GM18499 (cell line): ENCODE results near the gene VPREB1.
"Not testable (repeated sequence)": the region's sequence is repeated elsewhere in the genome, so short reads cannot be mapped to it uniquely, and the experiment has no call there.

Experiments
- ATAC-seq: cut with Tn5 transposase; IDR thresholded peaks from one replicate; pipeline ENCODE4 v1.9.1; 2021; ENCODE audit warnings: moderate number of reproducible peaks; ENCODE audit not compliant: insufficient read depth, unreplicated experiment

VPREB1 gene

DNA sequence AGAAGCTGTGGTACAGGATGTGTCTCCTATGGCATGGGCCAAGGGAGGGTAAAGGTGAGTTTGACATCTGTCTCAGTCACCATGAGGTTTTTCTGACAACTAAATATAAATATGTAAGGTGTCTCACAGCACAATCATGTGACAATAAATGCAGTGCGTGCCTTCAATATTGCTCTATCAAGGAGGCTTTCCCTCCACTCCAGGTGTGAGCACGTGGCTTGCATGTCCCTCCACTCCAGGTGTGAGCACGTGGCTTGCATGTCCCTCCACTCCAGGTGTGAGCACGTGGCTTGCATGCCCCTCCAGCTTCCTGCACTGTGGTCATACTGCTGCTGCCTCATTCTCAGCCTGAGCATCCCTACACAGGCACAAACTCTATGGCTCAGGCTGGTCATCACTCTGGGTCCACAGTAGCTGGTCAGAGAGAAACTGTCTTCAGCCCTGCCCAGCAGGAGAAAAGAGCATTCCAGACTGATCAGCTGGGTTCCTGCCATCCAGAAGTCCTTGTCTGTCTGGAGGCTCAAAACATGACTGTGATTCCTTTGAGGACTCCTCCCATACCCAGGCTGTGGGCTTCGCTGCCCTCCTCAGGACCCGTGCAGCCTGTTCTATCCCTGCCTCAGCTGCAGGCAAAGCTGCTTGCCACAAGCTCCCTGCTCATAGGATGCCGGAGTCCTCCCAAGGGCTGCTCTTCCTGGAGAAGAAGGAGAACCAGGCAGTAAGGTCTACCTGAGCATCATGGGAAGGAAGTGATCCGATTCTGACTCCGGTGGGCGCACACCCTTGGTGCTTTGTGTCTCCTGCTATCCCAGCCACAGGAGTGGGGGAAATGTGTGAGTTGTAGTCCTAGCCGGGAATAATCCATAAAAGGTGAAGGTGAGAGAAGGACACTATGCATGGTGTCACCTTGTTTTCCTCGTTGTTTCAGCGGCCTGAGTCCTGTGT, 33.4 kb upstream of the VPREB1 start:
- ATAC-seq = no peak

DNA sequence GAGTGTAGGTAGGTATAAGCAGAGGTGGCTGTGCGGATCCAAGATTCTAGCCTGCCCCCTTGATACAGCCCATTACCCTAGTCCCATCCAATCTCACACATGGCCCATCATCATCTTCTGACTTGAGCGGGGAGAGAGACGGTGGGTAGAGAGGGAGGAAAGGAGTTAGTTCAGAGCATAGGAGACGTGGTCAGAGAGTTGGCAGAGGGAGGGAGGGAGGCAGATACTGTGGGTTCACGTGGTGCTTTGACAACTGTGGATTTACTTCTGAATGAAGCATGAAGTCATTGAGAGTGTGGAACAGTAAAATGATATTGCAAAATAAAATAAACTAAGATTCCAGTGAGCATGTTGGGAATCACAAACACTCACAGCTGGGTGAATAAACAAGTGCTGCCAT, 31.4 kb upstream of the VPREB1 start:
- ATAC-seq = no peak

DNA sequence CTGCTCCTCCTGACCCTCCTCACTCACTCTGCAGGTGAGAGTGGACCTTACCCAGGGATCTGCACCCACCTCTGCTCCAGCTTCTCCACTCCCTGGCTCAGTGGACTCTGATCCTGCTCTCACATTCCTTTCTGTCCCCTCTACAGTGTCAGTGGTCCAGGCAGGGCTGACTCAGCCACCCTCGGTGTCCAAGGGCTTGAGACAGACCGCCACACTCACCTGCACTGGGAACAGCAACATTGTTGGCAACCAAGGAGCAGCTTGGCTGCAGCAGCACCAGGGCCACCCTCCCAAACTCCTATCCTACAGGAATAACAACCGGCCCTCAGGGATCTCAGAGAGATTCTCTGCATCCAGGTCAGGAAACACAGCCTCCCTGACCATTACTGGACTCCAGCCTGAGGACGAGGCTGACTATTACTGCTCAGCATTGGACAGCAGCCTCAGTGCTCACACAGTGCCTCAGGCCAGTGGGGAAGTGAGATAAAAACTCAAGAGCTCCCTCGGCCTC, 29.7 kb upstream of the VPREB1 start:
- no peak for ATAC-seq

- ATAC-seq = no peak
Measured at GRCh38 chr22:22215659-22216449, 28.7 kb upstream of the VPREB1 start.

DNA sequence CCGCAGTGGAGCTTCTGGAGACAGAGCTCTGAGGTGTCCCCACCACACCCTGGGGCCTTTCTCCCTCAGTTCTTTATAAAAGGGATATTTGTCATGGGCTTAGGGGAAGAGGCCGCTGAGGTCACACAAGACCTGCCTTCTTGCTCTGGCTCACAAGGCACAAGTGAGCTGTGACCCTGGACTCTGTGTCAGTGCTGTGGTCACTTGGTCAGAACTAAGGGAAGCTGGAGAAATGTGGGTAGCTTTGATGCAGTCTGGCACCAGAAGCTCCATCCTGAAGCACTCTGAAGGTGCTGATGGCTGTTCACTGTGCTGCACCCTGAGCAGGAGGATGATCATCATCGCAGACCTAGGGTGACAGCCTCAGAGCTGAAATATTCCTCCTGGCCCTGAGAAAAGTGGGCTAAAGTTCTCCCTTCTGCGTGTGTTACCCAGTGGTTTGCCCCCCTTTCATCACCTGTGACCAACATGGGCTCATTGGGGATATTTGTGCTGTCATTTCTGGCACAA, 28.1 kb upstream of the VPREB1 start:
- ATAC-seq = no peak

DNA sequence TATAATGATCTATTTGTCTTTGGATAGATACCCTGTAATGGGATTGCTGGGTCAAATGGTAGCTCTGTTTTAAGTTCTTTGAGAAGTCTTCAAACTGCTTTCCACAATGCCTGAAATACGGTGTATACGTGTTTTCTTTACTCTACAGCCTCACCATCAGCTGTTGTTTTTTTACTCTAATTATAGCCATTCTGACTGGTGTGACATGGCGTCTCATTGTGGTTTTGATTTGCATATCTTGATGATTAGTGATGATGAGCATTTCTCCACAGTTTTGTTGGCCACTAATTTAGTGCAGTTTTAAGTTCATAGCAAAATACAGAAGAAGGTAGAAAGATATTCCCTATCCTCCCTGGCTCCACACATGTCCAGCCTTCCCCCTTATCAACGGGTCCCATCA, 26.3 kb upstream of the VPREB1 start:
- no peak for ATAC-seq

- no peak for ATAC-seq
Measured at GRCh38 chr22:22219140-22219996, 25.2 kb upstream of the VPREB1 start.

DNA sequence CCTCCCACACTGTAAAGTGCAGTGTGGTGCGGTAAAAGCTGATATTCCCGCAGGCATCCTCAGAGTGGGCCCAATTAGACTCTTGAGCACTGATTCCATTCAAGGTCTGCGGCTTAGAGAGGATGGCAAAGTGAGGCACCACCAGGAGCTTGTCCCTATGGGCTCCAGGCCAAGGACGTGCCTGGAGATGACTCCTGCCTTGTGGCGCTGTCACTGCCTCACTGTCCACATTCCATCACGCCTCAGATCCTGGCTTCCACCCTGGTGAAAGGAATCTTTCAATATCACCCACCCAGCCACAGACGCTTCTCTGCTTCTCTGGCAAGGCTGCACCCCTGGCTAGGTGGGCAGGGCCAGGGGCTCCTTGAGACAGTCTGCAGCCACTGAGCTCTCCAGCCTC, 23.5 kb upstream of the VPREB1 start:
- ATAC-seq = not testable (repeated sequence)

DNA sequence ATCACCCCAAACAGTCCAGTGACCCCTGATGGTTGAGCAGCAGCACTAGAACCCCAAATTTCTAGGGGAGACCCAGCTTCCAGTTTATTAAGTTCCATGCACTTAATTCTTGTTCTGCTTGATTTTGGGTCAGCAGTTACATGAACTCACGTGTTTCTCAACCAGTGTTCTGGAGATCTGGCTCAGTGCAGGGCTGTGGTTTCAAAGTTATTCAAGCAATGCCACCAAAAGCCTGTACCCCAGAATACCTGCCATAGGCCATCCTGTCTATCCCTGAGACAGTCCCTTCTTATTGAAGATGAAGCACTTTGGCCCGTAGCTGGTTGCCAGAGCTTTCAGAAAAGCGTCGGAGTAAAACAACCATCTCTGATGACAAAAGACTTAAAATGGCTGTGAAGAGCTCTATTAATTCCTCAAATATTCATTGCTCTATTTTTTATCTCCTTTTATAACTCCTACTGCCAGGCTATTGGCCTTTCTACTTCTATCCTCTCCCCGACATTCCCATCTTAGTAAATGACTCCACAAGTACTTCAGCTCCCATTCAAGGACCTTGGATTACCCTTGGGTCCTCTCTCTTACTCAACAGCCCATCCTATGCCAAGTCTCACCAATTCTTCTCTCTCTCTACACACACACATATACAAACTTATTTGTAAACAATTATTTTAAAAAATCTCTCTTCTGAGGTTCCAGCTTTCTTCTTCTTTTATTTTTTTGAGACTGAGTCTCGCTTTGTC, 18.0 kb upstream of the VPREB1 start:
- ATAC-seq = no peak

DNA sequence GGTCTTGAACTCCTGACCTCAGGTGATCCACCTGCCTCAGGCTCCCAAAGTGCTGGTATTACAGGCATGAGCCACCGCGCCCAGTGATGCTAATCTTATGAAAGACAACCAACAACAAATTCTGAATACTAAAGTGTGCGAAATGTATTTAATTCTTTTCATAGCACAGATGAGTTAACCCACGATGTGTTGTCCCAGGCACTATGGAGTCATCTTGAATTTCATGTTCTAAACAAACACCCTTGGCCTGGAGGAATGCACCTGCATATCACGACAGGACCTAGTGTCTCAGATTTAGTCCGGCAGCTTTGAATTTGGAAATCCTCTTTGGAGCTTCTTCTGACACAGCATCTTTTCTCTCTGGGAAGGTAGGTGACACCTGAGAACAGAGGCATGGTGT, 16.2 kb upstream of the VPREB1 start:
- ATAC-seq = no peak

DNA sequence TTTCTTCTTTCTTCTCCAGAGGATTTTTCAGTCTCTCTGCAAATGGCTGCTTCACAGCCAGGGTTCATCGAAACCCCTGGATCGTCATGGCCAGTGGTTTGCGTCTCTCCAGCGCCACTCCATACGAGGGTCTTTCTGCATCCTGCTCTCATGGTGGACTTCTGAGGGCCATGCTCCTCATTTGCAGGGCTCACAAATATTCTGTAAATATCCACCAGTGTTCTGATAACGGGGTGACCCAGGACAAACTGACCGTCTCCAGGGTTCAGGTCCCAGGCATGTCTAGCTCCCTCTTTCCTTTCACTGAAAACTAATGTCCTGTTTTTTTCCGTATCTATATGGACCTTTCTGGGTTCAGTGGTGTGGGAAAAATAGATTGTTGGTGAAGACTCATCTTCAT, 15.7 kb upstream of the VPREB1 start:
- no peak for ATAC-seq

DNA sequence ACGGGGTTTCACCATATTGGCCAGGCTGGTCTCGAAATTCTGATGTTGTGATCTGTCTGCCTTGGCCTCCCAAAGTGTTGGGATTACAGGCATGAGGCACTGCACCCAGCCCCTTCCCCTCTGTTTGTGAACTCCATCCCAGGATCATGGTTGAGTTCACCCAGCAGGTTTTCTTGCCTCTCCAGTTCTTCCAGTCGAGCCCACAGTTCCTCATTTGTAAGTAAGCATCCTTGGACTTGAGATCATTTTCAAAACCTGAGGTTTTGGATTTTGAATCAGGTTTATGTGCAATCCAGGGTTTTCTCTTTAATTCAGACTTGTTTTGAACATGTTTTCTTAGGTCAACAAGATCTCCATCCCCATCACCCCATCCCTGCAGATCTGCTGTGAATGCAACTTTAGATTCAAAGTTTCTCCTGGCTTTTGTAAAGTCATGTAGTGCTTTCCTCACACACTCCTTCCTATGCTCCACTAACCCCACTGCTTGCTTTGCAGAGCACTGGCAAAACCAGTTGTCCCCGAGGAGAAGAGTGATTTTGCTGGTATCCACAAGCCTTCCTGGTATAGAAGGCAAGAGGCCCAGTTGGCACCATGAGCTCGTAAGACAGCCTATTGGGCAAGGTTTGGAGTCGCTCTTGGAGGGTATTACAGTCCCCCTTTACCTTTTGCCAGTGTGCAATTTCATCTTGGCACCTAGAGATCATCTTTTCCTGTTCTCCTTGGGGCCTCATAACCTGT, 14.7 kb upstream of the VPREB1 start:
- ATAC-seq = no peak

GRCh38 chr22:22230438-22230837, 14.1 kb upstream of the VPREB1 start:
- ATAC-seq = no peak

- no peak for ATAC-seq
Measured at GRCh38 chr22:22233081-22233480, 11.5 kb upstream of the VPREB1 start.

DNA sequence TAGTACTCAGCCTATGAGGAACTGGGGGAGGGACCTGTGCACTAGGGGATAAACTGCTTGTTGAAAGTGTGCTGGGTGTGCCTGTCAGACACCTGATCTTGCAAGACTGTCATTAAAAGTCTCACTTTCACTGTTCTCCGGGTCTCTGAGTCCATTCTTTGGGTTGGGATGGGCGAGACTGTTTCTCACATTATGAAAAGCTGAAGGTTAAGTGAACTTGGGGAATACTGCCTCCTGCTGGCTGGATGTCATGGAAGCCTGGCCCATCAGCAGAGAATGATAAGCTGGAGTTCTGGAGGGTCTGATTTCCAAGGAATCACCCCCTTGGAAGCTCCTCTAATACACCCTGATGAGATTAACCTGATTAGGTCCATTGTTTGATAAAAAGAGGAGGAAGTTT, 9.0 kb upstream of the VPREB1 start:
- no peak for ATAC-seq

GRCh38 chr22:22237521-22237920, 7.1 kb upstream of the VPREB1 start:
- no peak for ATAC-seq

- no peak for ATAC-seq
Measured at GRCh38 chr22:22239311-22239939, 5.2 kb upstream of the VPREB1 start.

DNA sequence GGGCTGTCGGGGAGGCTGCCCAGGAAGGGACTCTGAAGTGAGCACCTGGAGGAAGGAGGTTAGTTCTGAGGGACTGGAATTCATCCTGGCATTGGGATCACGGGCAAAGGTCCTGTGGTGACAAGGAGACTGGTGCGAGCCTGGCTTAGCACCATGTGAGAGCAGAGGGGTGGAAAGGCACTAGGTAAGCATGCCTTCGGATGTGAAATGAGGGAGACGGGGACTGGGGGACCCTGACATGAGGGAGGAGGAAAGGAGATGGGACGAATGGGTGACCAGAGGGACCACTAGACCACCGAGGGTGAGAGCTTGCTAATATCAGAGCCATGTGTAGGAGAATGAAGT, 3.1 kb upstream of the VPREB1 start:
- ATAC-seq = no peak
